ENCODE results near the gene ENPP3. TPM values are rescaled to one million over a fixed set of nuclear protein-coding genes. Genes with fewer than 3 reads are reported as not detected.

The ENPP3 gene
- total RNA-seq, 1 donor from 2014 or later, result 16.3 TPM

DNA sequence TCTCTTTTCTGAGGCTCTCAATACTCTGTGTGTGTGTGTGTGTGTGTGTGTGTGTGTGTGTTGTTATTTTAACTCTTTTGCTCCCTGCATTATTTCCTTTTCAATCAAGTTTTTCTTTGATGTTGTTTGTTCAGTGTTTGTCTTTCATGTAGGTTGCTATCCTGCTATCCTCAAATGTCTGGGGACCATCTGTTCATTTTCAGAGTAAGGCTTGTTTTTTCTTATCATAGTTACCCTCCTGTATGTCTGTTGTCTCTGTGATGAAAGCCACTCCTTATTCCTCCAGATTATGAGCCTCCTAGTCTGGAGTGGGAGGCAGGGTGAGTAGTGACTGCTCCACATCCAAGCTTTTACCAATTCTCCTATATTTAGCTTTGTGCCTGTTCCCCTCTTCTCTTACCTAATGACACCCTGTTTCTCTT is 9.2 kb downstream of the ENPP3 start:
- Mint-ChIP-seq H3K27me3 (ENCODE audit: low read depth) (no peaks in the 10 kb centered on the region), H3K4me1 (ENCODE audit: low read depth) (peaks cover 15% of the 10 kb centered on the region), H3K4me3 (ENCODE audit: low read depth) (no peak overlapping the region), H3K27ac (no peak overlapping the region), H3K36me3 (ENCODE audit: low read depth) (peaks cover 26% of the 10 kb centered on the region), H3K9me3 (peaks cover 4% of the 10 kb centered on the region)
- intact Hi-C loops (cut with micrococcal nuclease), result no loop called here
- no peak for DNase-seq (ENCODE audit: low spot score)

DNA sequence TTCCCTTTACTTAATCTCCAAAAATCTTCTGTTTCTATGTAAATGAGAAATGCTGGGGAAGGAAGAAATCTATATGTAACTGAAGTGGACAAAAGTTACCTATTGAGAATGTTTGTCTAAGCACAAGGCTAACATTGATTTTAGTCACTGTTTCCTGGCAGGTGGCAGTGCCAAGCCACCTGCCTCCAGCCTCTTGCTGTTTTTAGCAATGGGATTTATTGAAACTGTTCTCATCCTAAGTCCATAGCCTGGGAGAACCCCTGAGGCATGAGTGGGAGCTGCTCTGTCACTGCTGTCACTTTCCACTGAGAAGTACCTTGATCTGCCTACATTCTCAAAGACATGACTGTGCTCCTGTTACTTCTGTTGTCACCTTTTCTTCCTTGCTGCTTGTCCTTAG is 14.7 kb downstream of the ENPP3 start:
- no peak for DNase-seq (ENCODE audit: low spot score)
- no peaks in the 10 kb centered on the region for H3K27me3 Mint-ChIP-seq (ENCODE audit: low read depth)
- peaks cover 17% of the 10 kb centered on the region for H3K4me1 Mint-ChIP-seq (ENCODE audit: low read depth)

DNA sequence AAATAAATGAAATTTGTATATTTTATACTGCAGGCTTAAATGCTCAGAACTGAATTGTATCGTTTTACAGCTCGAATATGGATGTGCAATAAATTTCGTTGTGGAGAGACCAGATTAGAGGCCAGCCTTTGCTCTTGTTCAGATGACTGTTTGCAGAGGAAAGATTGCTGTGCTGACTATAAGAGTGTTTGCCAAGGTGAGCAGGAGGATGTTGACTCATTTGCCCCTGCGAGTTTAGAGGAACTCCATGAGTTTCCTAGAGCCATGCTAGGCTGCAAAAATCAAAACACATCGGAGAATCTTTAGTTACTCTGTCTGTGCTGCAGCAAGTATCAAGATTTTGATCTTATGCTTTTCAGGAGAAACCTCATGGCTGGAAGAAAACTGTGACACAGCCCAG is 15.4 kb downstream of the ENPP3 start:
- H3K4me1 Mint-ChIP-seq (ENCODE audit: low read depth), result peaks cover 22% of the 10 kb centered on the region
- intact Hi-C loops (cut with micrococcal nuclease), result no loop called here
- H3K9me3 Mint-ChIP-seq, result no peaks in the 10 kb centered on the region
- no peak overlapping the region for H3K4me3 Mint-ChIP-seq (ENCODE audit: low read depth)
- peaks cover 36% of the 10 kb centered on the region for H3K36me3 Mint-ChIP-seq (ENCODE audit: low read depth)
- H3K27me3 Mint-ChIP-seq (ENCODE audit: low read depth), result no peaks in the 10 kb centered on the region
- H3K27ac Mint-ChIP-seq, result no peak overlapping the region
- no peak for DNase-seq (ENCODE audit: low spot score)

More for the DNA sequence above, 14.7 kb downstream of the ENPP3 start:
- peaks cover 32% of the 10 kb centered on the region for H3K36me3 Mint-ChIP-seq (ENCODE audit: low read depth)
- H3K4me3 Mint-ChIP-seq (ENCODE audit: low read depth), result no peak overlapping the region
- intact Hi-C loops (cut with micrococcal nuclease), result no loop called here
- H3K27ac Mint-ChIP-seq, result no peak overlapping the region
- H3K9me3 Mint-ChIP-seq, result no peaks in the 10 kb centered on the region

GRCh38 chr6:131654326-131654725 is 17.2 kb downstream of the ENPP3 start:
- intact Hi-C loops (cut with micrococcal nuclease), result no loop called here
- no peak overlapping the region for H3K4me3 Mint-ChIP-seq (ENCODE audit: low read depth)

GRCh38 chr6:131655387-131655786 is 18.3 kb downstream of the ENPP3 start:
- intact Hi-C loops (cut with micrococcal nuclease), result no loop called here
- DNase-seq (ENCODE audit: low spot score), result no peak
- H3K9me3 Mint-ChIP-seq, result no peaks in the 10 kb centered on the region
- H3K27ac Mint-ChIP-seq, result no peak overlapping the region
- no peaks in the 10 kb centered on the region for H3K27me3 Mint-ChIP-seq (ENCODE audit: low read depth)
- H3K4me3 Mint-ChIP-seq (ENCODE audit: low read depth), result no peak overlapping the region
- H3K4me1 Mint-ChIP-seq (ENCODE audit: low read depth), result peaks cover 35% of the 10 kb centered on the region
- H3K36me3 Mint-ChIP-seq (ENCODE audit: low read depth), result peaks cover 31% of the 10 kb centered on the region

More at GRCh38 chr6:131654326-131654725, 17.2 kb downstream of the ENPP3 start:
- Mint-ChIP-seq H3K27me3 (ENCODE audit: low read depth) (no peaks in the 10 kb centered on the region), H3K4me1 (ENCODE audit: low read depth) (peaks cover 30% of the 10 kb centered on the region), H3K27ac (no peak overlapping the region), H3K9me3 (no peaks in the 10 kb centered on the region), H3K36me3 (ENCODE audit: low read depth) (peaks cover 33% of the 10 kb centered on the region)
- DNase-seq (ENCODE audit: low spot score), result no peak

GRCh38 chr6:131655951-131656350 is 18.8 kb downstream of the ENPP3 start:
- no peak for DNase-seq (ENCODE audit: low spot score)
- Mint-ChIP-seq H3K27ac (no peak overlapping the region), H3K36me3 (ENCODE audit: low read depth) (peaks cover 36% of the 10 kb centered on the region), H3K4me1 (ENCODE audit: low read depth) (peaks cover 37% of the 10 kb centered on the region), H3K4me3 (ENCODE audit: low read depth) (no peak overlapping the region), H3K27me3 (ENCODE audit: low read depth) (no peaks in the 10 kb centered on the region), H3K9me3 (no peaks in the 10 kb centered on the region)
- intact Hi-C loops (cut with micrococcal nuclease), result loop anchor here (2.0 kb wide), 1 partner anchor 33 kb away; no protein-coding TSS in a partner anchor

- Mint-ChIP-seq H3K36me3 (ENCODE audit: low read depth) (peaks cover 37% of the 10 kb centered on the region), H3K27me3 (ENCODE audit: low read depth) (no peaks in the 10 kb centered on the region), H3K4me1 (ENCODE audit: low read depth) (peaks cover 33% of the 10 kb centered on the region), H3K9me3 (no peaks in the 10 kb centered on the region), H3K4me3 (ENCODE audit: low read depth) (no peak overlapping the region), H3K27ac (no peak overlapping the region)
- no peak for DNase-seq (ENCODE audit: low spot score)
- intact Hi-C loops (cut with micrococcal nuclease), result loop anchor here (2.0 kb wide), 1 partner anchor 32 kb away; no protein-coding TSS in a partner anchor
These were observed 19.6 kb downstream of the ENPP3 start for GRCh38 chr6:131656667-131657066.

- intact Hi-C loops (cut with micrococcal nuclease), result loop anchor here (2.0 kb wide), 1 partner anchor 32 kb away; no protein-coding TSS in a partner anchor
- Mint-ChIP-seq H3K4me1 (ENCODE audit: low read depth) (peaks cover 33% of the 10 kb centered on the region), H3K4me3 (ENCODE audit: low read depth) (no peak overlapping the region), H3K27me3 (ENCODE audit: low read depth) (no peaks in the 10 kb centered on the region), H3K27ac (no peak overlapping the region), H3K36me3 (ENCODE audit: low read depth) (peaks cover 42% of the 10 kb centered on the region), H3K9me3 (peaks cover 4% of the 10 kb centered on the region)
- no peak for DNase-seq (ENCODE audit: low spot score)
These were observed 20.1 kb downstream of the ENPP3 start for GRCh38 chr6:131657222-131657621.

DNA sequence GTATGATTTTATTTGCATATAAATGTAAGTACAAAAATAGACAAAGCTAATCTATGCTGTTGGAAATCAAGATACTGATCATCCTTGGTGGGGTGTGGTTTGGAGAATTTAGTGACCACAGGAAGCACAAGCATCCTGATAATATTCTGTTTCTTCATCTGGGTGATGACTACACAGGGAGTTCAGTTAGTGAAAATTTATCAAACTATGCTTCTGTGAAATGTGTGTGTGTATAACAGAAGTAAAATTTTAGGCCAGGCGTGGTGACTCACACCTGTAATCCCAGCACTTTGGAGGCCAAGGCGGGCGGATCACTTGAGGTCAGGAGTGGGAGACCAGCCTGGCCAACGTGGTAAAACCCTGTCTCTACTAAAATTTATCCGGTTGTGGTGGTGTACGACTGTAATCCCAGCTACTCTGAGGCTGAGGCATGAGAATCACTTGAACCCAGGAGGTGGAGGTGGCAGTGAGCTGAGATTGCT is 20.6 kb downstream of the ENPP3 start:
- H3K36me3 Mint-ChIP-seq (ENCODE audit: low read depth), result peaks cover 43% of the 10 kb centered on the region
- peaks cover 4% of the 10 kb centered on the region for H3K9me3 Mint-ChIP-seq
- H3K27me3 Mint-ChIP-seq (ENCODE audit: low read depth), result no peaks in the 10 kb centered on the region
- H3K4me3 Mint-ChIP-seq (ENCODE audit: low read depth), result no peak overlapping the region
- DNase-seq (ENCODE audit: low spot score), result no peak
- H3K4me1 Mint-ChIP-seq (ENCODE audit: low read depth), result peaks cover 31% of the 10 kb centered on the region
- no peak overlapping the region for H3K27ac Mint-ChIP-seq
- intact Hi-C loops (cut with micrococcal nuclease), result loop anchor here (2.0 kb wide), 1 partner anchor 31 kb away; no protein-coding TSS in a partner anchor

DNA sequence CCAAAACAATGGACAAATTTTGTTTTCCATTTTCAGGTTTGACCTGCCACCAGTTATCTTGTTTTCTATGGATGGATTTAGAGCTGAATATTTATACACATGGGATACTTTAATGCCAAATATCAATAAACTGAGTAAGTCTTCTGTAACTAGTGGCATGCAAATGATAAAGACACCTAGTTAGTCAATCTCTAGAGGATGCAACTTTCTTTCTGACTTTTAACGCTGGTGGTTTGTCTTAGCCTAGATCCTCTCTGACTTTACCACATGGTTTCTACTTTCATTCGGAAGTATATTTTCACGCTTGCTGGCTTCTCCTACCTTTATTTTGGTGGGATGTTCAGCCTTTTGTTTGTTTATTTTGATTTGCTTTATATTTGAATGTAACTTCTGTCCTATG is 21.2 kb downstream of the ENPP3 start:
- H3K4me3 Mint-ChIP-seq (ENCODE audit: low read depth), result no peak overlapping the region
- no peak overlapping the region for H3K27ac Mint-ChIP-seq
- intact Hi-C loops (cut with micrococcal nuclease), result no loop called here
- peaks cover 7% of the 10 kb centered on the region for H3K9me3 Mint-ChIP-seq
- peaks cover 30% of the 10 kb centered on the region for H3K4me1 Mint-ChIP-seq (ENCODE audit: low read depth)
- DNase-seq (ENCODE audit: low spot score), result no peak
- no peaks in the 10 kb centered on the region for H3K27me3 Mint-ChIP-seq (ENCODE audit: low read depth)
- H3K36me3 Mint-ChIP-seq (ENCODE audit: low read depth), result peaks cover 41% of the 10 kb centered on the region

DNA sequence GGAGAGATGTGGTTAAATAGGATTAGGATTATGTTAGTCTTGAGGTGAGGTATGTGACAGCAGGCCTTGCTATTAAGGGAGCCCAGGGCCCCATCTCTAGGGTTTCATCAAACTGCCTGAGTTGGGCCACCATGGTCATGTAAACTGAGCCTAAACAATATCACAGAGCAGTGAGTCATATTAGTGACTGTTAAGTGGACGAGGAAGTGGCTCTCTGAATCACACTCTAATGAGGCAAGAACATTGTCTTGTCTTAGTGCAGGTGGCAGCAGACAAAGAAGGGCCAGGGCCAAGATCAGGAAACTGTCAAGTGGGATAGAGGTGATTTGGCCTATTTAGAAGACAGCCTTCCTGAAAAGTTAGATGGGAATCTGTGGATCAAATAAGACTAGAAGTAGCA is 23.1 kb downstream of the ENPP3 start:
- Mint-ChIP-seq H3K27me3 (ENCODE audit: low read depth) (no peaks in the 10 kb centered on the region), H3K4me3 (ENCODE audit: low read depth) (no peak overlapping the region), H3K27ac (no peak overlapping the region), H3K36me3 (ENCODE audit: low read depth) (peaks cover 34% of the 10 kb centered on the region), H3K4me1 (ENCODE audit: low read depth) (peaks cover 28% of the 10 kb centered on the region), H3K9me3 (peaks cover 7% of the 10 kb centered on the region)
- no peak for DNase-seq (ENCODE audit: low spot score)
- intact Hi-C loops (cut with micrococcal nuclease), result no loop called here

GRCh38 chr6:131663578-131664165 is 26.6 kb downstream of the ENPP3 start:
- Mint-ChIP-seq H3K27ac (no peak overlapping the region), H3K27me3 (ENCODE audit: low read depth) (no peaks in the 10 kb centered on the region), H3K36me3 (ENCODE audit: low read depth) (peaks cover 44% of the 10 kb centered on the region), H3K4me1 (ENCODE audit: low read depth) (peaks cover 13% of the 10 kb centered on the region), H3K9me3 (peaks cover 7% of the 10 kb centered on the region), H3K4me3 (ENCODE audit: low read depth) (no peak overlapping the region)
- intact Hi-C loops (cut with micrococcal nuclease), result no loop called here
- DNase-seq (ENCODE audit: low spot score), result no peak

DNA sequence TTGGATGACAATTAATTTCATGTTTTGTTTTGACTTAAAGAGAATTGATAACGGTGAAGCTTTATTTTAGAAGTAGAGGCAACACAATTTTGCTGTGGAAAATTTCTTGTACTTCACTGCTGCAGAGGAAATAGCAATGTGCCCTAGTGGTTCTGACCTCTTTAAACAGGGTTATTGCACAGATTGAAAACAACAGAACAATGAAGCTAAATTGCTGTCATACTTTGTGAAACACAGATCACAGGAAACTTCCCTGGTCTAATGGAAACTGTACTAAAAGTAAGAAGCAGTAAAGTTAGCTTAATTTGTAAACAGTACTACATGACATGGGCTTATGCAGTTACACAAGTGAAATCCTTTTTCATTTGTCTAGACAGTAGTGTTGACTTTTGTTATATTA is 32.8 kb downstream of the ENPP3 start:
- H3K4me1 Mint-ChIP-seq (ENCODE audit: low read depth), result peaks cover 3% of the 10 kb centered on the region
- H3K27me3 Mint-ChIP-seq (ENCODE audit: low read depth), result no peaks in the 10 kb centered on the region
- H3K27ac Mint-ChIP-seq, result no peak overlapping the region
- no peaks in the 10 kb centered on the region for H3K9me3 Mint-ChIP-seq
- peaks cover 36% of the 10 kb centered on the region for H3K36me3 Mint-ChIP-seq (ENCODE audit: low read depth)
- H3K4me3 Mint-ChIP-seq (ENCODE audit: low read depth), result no peak overlapping the region
- intact Hi-C loops (cut with micrococcal nuclease), result no loop called here
- DNase-seq (ENCODE audit: low spot score), result no peak

All from activated T-helper 2 cell treated with anti-CD3 and anti-CD28 coated beads, Interferon-gamma antibody, Interleukin-2, Interleukin-4, amounts not matched to agents 10 μg/mL and 5 μg/mL and 100 μg/mL, durations not matched to agents 14 hours and 24 hours and 36 hours (primary cell).